KMS-11 (cell line): Measurements from ENCODE around the gene BCS1L.

Source experiments
- H2AFZ ChIP-seq: fragments of 200-600 bp; sonication (generic); 2 replicates; pipeline ENCODE4 v1.6.1; 2016; ENCODE audit warnings: antibody characterized with exemption, mixed run types, low read depth
- H3K27ac ChIP-seq: fragments of 200-600 bp; sonication (generic); 2 replicates; pipeline ENCODE4 v1.6.1; 2016; ENCODE audit warnings: mild to moderate bottlenecking, mixed run types
- H3K27me3 ChIP-seq: fragments of 200-600 bp; sonication (generic); 2 replicates; pipeline ENCODE4 v1.6.1; 2017; ENCODE audit warnings: mild to moderate bottlenecking, low read depth, mixed run types, moderate library complexity; ENCODE audit not compliant: insufficient read depth
- H3K36me3 ChIP-seq: fragments of 200-600 bp; sonication (generic); 2 replicates; pipeline ENCODE4 v1.6.1; 2017; ENCODE audit warnings: mild to moderate bottlenecking, mixed run types; ENCODE audit not compliant: insufficient read depth
- H3K4me1 ChIP-seq: fragments of 200-600 bp; sonication (generic); 2 replicates; pipeline ENCODE4 v1.6.1; 2016; ENCODE audit warnings: mild to moderate bottlenecking, low read depth, mixed run types; ENCODE audit not compliant: poor library complexity, severe bottlenecking
- H3K4me2 ChIP-seq: fragments of 200-600 bp; sonication (generic); 2 replicates; pipeline ENCODE4 v1.7.0; 2016; ENCODE audit warnings: mild to moderate bottlenecking, mixed run types
- H3K4me3 ChIP-seq: fragments of 200-600 bp; sonication (generic); IDR thresholded peaks from 2 replicates; pipeline ENCODE4 v1.6.1; 2017; ENCODE audit warnings: low read depth, low read length, mixed read lengths; ENCODE audit not compliant: insufficient read depth
- H3K79me2 ChIP-seq: fragments of 200-600 bp; sonication (generic); 2 replicates; pipeline ENCODE4 v1.6.1; 2016; ENCODE audit warnings: low read depth, mixed run types; ENCODE audit not compliant: insufficient read depth
- H3K9ac ChIP-seq: fragments of 200-600 bp; sonication (generic); 2 replicates; pipeline ENCODE4 v1.6.1; 2016; ENCODE audit warnings: mild to moderate bottlenecking, mixed run types
- H4K20me1 ChIP-seq: fragments of 200-600 bp; sonication (generic); 2 replicates; pipeline ENCODE4 v1.6.1; 2016; ENCODE audit warnings: mild to moderate bottlenecking, mixed run types; ENCODE audit not compliant: insufficient read depth
- TF ChIP-seq, protein P1 (sequence below): fragments of 200-600 bp; sonication (generic); conservative IDR thresholded peaks from 2 replicates; pipeline ENCODE4 v1.6.1; 2017; ENCODE audit warnings: low read depth, mild to moderate bottlenecking, antibody characterized with exemption, low read length, moderate library complexity, mixed read lengths

The BCS1L gene

DNA sequence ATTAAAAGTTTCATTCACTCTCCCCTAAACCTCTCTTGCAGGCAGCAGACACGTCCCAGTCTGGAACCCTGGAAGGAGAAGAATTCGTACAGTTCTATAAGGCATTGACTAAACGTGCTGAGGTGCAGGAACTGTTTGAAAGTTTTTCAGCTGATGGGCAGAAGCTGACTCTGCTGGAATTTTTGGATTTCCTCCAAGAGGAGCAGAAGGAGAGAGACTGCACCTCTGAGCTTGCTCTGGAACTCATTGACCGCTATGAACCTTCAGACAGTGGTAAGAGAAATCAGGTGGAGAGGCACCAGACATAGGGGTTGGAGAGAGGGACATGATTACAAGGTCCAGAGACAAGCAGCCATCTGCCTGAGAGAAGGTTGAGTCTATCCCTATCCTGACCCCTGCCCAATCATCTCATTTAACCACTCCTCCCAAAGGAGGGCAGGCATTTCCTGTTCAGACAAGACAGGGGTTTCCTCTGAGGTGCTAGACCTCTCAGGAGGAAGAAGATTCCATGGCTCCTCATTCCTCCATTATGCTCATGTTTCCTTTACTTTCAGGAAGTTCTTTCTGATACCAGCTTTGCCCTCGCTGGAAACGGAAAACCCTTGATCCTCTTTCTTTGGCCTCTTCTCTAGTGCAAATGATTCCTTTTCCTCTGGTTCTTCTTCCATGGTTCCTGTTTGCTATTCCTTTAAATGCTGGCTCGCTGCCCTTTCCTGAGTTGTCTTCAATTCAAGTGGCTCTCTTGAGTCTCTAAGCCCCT is 36.7 kb upstream of the BCS1L start:
- H3K27me3 ChIP-seq = no peaks in the 10 kb centered on the region
- no peaks in the 10 kb centered on the region for H4K20me1 ChIP-seq
- TF ChIP-seq, protein P1, sequence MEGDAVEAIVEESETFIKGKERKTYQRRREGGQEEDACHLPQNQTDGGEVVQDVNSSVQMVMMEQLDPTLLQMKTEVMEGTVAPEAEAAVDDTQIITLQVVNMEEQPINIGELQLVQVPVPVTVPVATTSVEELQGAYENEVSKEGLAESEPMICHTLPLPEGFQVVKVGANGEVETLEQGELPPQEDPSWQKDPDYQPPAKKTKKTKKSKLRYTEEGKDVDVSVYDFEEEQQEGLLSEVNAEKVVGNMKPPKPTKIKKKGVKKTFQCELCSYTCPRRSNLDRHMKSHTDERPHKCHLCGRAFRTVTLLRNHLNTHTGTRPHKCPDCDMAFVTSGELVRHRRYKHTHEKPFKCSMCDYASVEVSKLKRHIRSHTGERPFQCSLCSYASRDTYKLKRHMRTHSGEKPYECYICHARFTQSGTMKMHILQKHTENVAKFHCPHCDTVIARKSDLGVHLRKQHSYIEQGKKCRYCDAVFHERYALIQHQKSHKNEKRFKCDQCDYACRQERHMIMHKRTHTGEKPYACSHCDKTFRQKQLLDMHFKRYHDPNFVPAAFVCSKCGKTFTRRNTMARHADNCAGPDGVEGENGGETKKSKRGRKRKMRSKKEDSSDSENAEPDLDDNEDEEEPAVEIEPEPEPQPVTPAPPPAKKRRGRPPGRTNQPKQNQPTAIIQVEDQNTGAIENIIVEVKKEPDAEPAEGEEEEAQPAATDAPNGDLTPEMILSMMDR = no peak
- no peak overlapping the region for H3K4me3 ChIP-seq
- H3K4me2 ChIP-seq = no peak overlapping the region
- no peaks in the 10 kb centered on the region for H3K79me2 ChIP-seq
- no peak overlapping the region for H2AFZ ChIP-seq
- no peaks in the 10 kb centered on the region for H3K36me3 ChIP-seq
- H3K9ac ChIP-seq = no peak overlapping the region
- no peaks in the 10 kb centered on the region for H3K4me1 ChIP-seq
- no peak overlapping the region for H3K27ac ChIP-seq

DNA sequence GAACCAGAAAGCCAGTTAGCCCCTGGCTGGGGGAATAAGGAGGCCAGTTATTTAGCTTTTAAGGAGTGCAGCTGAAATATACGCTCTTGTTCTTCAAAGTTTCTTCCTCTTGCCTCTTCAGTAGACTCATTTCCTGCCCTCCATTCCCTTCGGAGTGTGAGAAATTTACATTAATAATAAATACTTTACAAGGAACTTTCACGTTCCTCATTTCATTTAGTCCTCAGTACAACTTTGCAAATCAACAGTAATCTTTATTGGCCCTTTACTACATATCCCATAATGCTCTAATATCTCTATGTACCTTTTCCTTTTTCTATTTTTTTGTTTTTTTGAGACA is 36.1 kb upstream of the BCS1L start:
- Histone ChIP-seq H2AFZ (no peak overlapping the region), H3K27ac (no peak overlapping the region), H3K27me3 (no peaks in the 10 kb centered on the region), H3K79me2 (no peaks in the 10 kb centered on the region), H4K20me1 (no peaks in the 10 kb centered on the region), H3K4me1 (no peaks in the 10 kb centered on the region), H3K4me2 (no peak overlapping the region), H3K9ac (no peak overlapping the region), H3K4me3 (no peak overlapping the region), H3K36me3 (no peaks in the 10 kb centered on the region)
- TF ChIP-seq, protein P1 = no peak

DNA sequence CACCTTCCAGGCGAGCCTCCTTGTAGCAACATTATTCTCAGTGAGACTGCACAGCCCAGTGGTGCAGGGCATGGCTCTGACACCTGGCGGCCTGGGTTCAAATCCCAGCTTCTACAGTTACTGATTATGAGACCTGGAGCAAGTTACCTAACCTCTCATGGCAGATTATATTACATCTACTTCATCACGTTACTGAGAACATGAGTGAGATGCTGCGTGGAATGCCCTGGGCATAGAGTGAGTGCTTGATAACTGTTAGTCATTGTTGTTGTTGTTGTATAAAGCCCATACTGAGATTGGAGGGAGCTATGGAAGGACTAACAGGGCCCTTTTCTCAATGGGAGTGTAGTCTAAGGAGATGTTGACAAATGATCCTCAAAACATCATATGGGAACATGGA is 33.1 kb upstream of the BCS1L start:
- no peak overlapping the region for H3K4me2 ChIP-seq
- H3K4me3 ChIP-seq = no peak overlapping the region
- no peaks in the 10 kb centered on the region for H3K79me2 ChIP-seq
- TF ChIP-seq, protein P1 = no peak
- H3K27ac ChIP-seq = no peak overlapping the region
- no peaks in the 10 kb centered on the region for H4K20me1 ChIP-seq
- H3K36me3 ChIP-seq = no peaks in the 10 kb centered on the region
- no peaks in the 10 kb centered on the region for H3K27me3 ChIP-seq
- no peaks in the 10 kb centered on the region for H3K4me1 ChIP-seq
- H3K9ac ChIP-seq = no peak overlapping the region
- no peak overlapping the region for H2AFZ ChIP-seq

DNA sequence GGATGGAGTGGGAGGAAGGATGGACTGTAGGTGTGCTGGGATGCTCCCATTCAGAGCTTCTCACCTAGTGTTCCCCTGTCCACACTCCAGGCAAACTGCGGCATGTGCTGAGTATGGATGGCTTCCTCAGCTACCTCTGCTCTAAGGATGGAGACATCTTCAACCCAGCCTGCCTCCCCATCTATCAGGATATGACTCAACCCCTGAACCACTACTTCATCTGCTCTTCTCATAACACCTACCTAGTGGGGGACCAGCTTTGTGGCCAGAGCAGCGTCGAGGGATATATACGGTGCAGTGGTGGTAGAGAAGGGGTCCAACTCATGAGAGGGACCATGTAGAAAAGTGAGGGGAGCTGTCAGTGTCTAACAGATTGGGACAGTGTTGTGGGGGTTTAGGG is 31.5 kb upstream of the BCS1L start:
- TF ChIP-seq, protein P1 = no peak
- no peak overlapping the region for H3K9ac ChIP-seq
- H4K20me1 ChIP-seq = no peaks in the 10 kb centered on the region
- no peaks in the 10 kb centered on the region for H3K4me1 ChIP-seq
- no peaks in the 10 kb centered on the region for H3K36me3 ChIP-seq
- no peak overlapping the region for H3K4me2 ChIP-seq
- H2AFZ ChIP-seq = no peak overlapping the region
- no peak overlapping the region for H3K4me3 ChIP-seq
- no peaks in the 10 kb centered on the region for H3K79me2 ChIP-seq
- H3K27ac ChIP-seq = no peak overlapping the region
- no peaks in the 10 kb centered on the region for H3K27me3 ChIP-seq
